Right lobe of liver (tissue), 4 donors: ENCODE results near the gene INSRR.

ENCODE experiments used
- CTCF ChIP-seq, 4 donors: fragments of 200-600 bp in 3 of 4; fragments of 450-650 bp in 1 of 4; IDR thresholded peaks; one replicate each; pipeline versions ENCODE4 v1.5.1 to v1.8.0; 2016 to 2022; ENCODE audit warnings: antibody characterized with exemption in 4 of 4, mild to moderate bottlenecking in 2 of 4
- POLR2A ChIP-seq: fragments of 450-650 bp; IDR thresholded peaks from one replicate; pipeline ENCODE4 v1.6.1; 2017; ENCODE audit warnings: antibody characterized with exemption, mild to moderate bottlenecking
- donor health status: DM: no; HTN: no; CAD: no.
- donor health status: DM: no; HTN: no; CAD: no.
- donor health status: DM: no; HTN: yes; CAD: no.

GRCh38 chr1:156795787-156796186 is 63.1 kb downstream of the INSRR start:
- TF ChIP-seq CTCF (IDR thresholded peaks at IDR 0.05) (no peak), POLR2A (no peak)
